ENCODE data around the gene ZNF654. TPM values are rescaled to one million over a fixed set of nuclear protein-coding genes. Genes with fewer than 3 reads are reported as not detected.
A peak's percentile ranks its signal among the peaks of the same experiment; 100 is the strongest.

The ZNF654 gene
- total RNA-seq, 4 donors from 2014 or later, result 16.1 to 49.1 (median 21.5) TPM

DNA sequence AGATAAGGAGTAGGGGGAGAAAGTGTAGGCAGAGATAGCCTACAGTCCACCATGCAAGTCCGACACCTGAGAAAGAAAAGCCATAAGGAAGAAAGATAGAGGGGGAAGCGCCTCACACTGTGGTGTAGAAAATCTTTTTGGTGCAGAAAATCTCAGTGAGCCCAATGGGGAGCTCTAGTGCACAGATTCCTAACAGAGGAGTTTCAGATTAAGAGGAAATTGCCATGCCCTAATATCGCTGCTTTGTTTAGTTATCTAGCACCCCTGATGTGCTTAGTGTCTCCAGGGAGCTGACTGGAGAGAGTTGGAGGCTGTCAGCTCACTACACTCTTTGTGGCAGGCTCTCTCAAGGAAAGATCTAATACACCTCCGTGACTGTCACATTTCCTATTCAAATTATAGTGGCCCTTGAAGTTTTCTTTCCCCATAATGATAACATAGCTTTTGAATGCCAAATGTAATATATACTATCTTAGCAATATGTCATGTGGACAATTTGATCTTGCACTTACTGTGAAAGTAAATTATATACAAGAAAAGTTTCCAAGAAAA lies 34.0 kb upstream of the ZNF654 start:
- Histone ChIP-seq H3K27ac (no peak overlapping the region), H3K36me3 (no peaks in the 10 kb centered on the region), H3K4me1 (no peaks in the 10 kb centered on the region), H3K9me3 (no peaks in the 10 kb centered on the region), H3K27me3 (no peaks in the 10 kb centered on the region), H3K4me3 (no peak overlapping the region)
- intact Hi-C loops (cut with DNase I; ENCODE audit: low total_unique reads), result no loop called here
- DNase-seq, result no peak
- TF ChIP-seq, protein P1, sequence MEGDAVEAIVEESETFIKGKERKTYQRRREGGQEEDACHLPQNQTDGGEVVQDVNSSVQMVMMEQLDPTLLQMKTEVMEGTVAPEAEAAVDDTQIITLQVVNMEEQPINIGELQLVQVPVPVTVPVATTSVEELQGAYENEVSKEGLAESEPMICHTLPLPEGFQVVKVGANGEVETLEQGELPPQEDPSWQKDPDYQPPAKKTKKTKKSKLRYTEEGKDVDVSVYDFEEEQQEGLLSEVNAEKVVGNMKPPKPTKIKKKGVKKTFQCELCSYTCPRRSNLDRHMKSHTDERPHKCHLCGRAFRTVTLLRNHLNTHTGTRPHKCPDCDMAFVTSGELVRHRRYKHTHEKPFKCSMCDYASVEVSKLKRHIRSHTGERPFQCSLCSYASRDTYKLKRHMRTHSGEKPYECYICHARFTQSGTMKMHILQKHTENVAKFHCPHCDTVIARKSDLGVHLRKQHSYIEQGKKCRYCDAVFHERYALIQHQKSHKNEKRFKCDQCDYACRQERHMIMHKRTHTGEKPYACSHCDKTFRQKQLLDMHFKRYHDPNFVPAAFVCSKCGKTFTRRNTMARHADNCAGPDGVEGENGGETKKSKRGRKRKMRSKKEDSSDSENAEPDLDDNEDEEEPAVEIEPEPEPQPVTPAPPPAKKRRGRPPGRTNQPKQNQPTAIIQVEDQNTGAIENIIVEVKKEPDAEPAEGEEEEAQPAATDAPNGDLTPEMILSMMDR (IDR thresholded peaks at IDR 0.05), result no peak
- TF ChIP-seq POLR2A (IDR thresholded peaks at IDR 0.05), result no peak

DNA sequence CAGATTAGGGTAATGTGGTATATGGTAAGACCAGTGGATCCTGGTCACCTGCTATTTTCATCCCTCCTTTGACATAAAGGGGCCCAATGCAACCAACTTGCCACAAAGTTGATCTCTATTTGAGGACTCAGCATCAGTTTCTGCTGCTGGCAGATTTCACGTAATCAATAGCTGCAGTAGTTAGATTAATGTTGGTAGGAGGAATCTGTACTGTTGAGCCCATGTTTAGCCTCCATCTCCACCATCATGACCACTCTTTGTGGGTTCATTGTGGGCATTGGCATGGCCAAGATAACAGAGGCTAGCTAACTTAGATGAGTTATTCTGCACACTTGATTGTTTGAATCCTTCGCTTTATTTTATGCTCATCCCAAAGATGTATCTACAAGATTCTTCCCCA lies 30.2 kb upstream of the ZNF654 start:
- no peak overlapping the region for H3K4me3 ChIP-seq
- H3K27me3 ChIP-seq, result no peaks in the 10 kb centered on the region
- H3K4me1 ChIP-seq, result no peaks in the 10 kb centered on the region
- no peaks in the 10 kb centered on the region for H3K9me3 ChIP-seq
- intact Hi-C loops (cut with DNase I; ENCODE audit: low total_unique reads), result no loop called here
- TF ChIP-seq, protein P1 (IDR thresholded peaks at IDR 0.05), result no peak
- TF ChIP-seq POLR2A (IDR thresholded peaks at IDR 0.05), result no peak
- no peak overlapping the region for H3K27ac ChIP-seq
- H3K36me3 ChIP-seq, result no peaks in the 10 kb centered on the region
- DNase-seq, result no peak

DNA sequence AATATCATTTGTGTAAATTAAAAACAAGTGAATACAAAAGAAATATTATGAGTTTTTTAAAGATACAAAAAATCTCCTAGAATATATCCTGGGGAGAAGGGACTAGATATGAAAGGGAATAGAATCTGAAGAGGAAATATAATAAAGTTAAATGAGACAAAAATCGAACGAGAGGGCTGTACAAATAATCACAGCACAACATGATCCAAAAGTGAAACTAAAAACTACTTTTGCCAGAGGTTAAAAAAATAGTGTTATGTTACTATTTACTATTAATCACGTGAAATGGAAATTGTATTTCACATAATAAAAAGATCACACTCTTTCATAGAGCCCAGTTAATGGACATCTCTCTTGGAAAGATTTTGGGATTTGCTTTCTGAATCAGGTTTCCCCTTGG lies 28.8 kb upstream of the ZNF654 start:
- TF ChIP-seq, protein P1 (IDR thresholded peaks at IDR 0.05), result no peak
- no peak for TF ChIP-seq POLR2A (IDR thresholded peaks at IDR 0.05)
- Histone ChIP-seq H3K9me3 (no peaks in the 10 kb centered on the region), H3K27ac (peak overlapping the region in 1 of 2 donors; percentile 50), H3K36me3 (no peaks in the 10 kb centered on the region), H3K27me3 (no peaks in the 10 kb centered on the region), H3K4me1 (peaks cover 0 to 4% of the 10 kb centered on the region in 2 donors), H3K4me3 (peak overlapping the region in 1 of 2 donors; percentile 2)
- DNase-seq, result no peak
- intact Hi-C loops (cut with DNase I; ENCODE audit: low total_unique reads), result no loop called here

DNA sequence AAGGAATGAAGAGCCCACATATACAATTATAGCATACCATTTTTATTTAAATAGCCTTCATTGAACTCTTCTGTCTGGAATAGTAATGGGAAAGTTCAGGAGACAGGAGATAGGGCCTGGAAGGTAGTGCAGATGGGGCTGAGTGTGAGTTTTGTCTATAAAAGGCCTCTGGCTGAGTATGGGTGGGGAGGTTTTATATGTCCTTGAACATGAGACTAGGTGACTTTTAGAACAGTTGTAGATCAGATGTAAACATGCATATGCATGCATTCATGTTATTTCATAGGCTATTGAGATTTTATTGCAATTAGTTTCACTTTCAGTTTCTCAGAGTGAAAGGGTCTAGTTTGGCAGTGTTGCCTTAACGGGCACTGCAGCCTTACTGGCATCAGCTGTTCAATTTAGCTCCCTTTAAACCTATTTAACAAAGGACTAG lies 27.4 kb upstream of the ZNF654 start:
- no peaks in the 10 kb centered on the region for H3K27me3 ChIP-seq
- intact Hi-C loops (cut with DNase I; ENCODE audit: low total_unique reads), result no loop called here
- H3K27ac ChIP-seq, result peak overlapping the region; percentile 74 to 87
- H3K4me3 ChIP-seq, result peak overlapping the region; percentile 30 to 35
- H3K4me1 ChIP-seq, result peaks cover 0 to 4% of the 10 kb centered on the region in 2 donors
- DNase-seq, result no peak
- no peaks in the 10 kb centered on the region for H3K36me3 ChIP-seq
- no peaks in the 10 kb centered on the region for H3K9me3 ChIP-seq
- TF ChIP-seq POLR2A (IDR thresholded peaks at IDR 0.05), result no peak
- TF ChIP-seq, protein P1 (IDR thresholded peaks at IDR 0.05), result no peak

DNA sequence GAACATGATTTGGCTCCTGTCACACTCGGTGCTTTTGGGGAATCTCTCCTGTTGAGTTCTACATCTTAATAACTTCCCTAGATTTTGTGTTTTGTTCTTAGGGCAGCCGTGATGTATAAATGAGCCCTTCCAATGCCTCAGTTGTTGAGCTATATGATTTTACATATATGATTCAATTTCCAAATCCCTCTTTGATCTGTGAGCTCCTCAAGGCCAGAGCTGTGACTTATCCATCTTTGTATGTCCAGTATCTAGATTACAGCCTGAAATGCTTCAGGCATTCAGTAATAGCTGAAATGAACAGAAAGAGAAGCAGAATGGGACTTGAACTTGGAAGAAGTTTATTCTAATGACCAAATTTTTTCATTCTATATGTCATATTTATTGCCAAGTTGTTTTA lies 26.8 kb upstream of the ZNF654 start:
- TF ChIP-seq, protein P1 (IDR thresholded peaks at IDR 0.05), result no peak
- no peak for TF ChIP-seq POLR2A (IDR thresholded peaks at IDR 0.05)
- H3K36me3 ChIP-seq, result no peaks in the 10 kb centered on the region
- intact Hi-C loops (cut with DNase I; ENCODE audit: low total_unique reads), result no loop called here
- H3K27me3 ChIP-seq, result no peaks in the 10 kb centered on the region
- no peak for DNase-seq
- H3K4me3 ChIP-seq, result peak overlapping the region; percentile 30 to 35
- H3K9me3 ChIP-seq, result no peaks in the 10 kb centered on the region
- H3K4me1 ChIP-seq, result peaks cover 0 to 4% of the 10 kb centered on the region in 2 donors
- H3K27ac ChIP-seq, result peak overlapping the region; percentile 74 to 87

Measured in uterus (tissue), 4 donors.